HG02884 (cell line): ENCODE results near the gene FBXL20.
"Not testable (repeated sequence)": the region's sequence is repeated elsewhere in the genome, so short reads cannot be mapped to it uniquely, and the experiment has no call there.

Source experiments
- ATAC-seq: cut with Tn5 transposase; IDR thresholded peaks from one replicate; pipeline ENCODE4 v1.9.1; 2021; ENCODE audit warnings: mild to moderate bottlenecking, moderate library complexity; ENCODE audit not compliant: unreplicated experiment

The FBXL20 gene, protein sequence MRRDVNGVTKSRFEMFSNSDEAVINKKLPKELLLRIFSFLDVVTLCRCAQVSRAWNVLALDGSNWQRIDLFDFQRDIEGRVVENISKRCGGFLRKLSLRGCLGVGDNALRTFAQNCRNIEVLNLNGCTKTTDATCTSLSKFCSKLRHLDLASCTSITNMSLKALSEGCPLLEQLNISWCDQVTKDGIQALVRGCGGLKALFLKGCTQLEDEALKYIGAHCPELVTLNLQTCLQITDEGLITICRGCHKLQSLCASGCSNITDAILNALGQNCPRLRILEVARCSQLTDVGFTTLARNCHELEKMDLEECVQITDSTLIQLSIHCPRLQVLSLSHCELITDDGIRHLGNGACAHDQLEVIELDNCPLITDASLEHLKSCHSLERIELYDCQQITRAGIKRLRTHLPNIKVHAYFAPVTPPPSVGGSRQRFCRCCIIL

DNA sequence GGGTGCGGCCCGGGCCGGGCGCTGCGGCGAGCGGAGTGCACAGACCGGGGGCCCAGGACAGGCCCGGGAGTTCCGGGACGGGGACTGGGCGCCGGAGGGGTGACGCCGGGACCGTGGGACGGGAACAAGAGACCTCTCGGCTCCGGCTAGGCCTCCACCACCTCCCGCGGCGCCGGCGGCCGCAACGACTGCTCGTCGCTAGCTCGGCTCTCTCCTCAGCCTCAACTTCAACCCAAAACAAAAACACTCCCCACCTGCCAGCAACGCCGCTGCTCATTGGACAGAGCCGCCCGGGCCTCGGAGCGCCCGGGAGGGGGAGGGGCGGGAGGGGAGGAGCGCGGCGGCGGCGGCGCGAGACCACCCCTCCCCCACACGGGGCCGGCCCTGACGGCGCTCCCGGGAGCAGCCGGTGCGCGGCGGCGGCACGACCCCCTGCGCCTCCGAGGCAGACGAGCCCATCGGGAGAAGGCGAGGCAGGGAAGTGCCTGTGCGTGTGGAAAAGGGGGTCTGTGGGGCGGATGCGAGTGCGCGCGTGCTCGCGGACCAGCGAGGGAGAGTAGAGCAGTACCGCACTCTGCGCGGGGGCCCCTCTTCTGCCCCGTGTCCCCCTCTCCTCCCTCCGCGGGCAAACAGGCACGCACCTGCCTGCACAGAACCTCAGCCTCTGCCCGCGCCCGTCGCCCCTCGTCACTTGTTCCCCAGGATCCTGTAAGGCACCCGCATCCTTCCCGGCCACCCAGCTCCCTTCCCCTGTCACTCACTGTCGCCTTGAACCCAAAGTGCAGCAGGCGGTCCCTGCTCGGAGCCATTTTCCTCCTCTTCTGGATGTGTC is at the start of gene FBXL20:
Gene FBXL20 (minus strand): TSS at position 215 of the 832 bp plus-strand sequence. CDS start 224 bp downstream, outside the sequence.
- peak; percentile 56 for ATAC-seq

DNA sequence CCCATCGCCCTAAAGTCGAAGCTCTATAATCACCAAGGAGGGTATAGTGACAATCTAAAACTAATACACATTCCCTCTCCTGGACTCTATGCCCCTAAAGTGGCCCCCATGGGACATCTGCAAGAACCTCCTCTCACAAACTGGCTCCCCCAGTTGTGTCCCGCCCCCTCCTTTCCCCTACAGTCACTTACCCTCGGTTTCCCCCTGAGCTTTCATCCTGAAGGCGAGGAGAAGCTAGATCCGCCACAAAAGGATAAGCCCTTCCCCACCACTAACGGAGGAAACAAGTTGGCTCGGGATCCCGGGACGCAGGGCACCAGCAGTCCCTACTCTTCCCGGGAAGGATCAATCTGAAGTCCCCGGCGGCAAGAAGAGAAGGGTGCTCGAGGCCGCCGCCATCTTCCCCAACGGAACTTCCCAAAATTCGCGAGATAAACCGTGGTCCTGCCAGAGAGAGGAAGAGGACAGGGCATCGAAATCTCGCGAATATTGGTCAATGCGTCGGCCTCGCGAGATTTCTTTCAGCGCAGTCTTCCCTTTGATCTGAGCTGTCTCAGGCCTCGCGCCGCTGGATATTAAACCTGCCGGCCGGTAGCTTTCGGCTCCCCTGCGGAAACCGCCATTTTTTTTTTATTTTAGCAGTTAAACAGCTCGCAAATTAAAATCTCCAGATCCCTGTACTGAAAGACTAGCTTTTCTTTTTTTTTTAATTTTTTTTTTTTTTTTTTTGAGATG is 49.6 kb upstream of the FBXL20 start, which contains the start of gene MED1:
Gene MED1 (minus strand): TSS at position 417 of the 735 bp plus-strand sequence. CDS start 201 bp downstream, at position 216.
- ATAC-seq: peak; percentile 84

DNA sequence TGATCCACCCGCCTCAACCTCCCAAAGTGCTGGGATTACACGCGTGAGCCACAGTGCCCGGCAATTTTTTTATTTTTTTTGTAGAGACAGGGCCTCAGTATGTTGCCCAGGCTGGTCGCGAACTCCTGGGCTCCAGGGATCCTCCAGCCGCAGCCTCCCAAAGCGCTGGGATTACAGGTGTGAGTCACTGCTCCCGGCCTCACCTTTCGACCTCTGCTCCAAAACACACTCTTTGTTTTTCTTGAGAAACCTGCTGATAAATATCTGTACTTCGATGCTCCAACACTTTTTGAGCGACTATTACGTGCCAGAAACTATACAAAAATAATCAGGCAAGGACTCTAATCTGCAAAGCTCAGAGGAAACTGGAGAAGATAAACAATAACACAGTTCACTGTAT is 48.6 kb upstream of the FBXL20 start:
- ATAC-seq: no peak

DNA sequence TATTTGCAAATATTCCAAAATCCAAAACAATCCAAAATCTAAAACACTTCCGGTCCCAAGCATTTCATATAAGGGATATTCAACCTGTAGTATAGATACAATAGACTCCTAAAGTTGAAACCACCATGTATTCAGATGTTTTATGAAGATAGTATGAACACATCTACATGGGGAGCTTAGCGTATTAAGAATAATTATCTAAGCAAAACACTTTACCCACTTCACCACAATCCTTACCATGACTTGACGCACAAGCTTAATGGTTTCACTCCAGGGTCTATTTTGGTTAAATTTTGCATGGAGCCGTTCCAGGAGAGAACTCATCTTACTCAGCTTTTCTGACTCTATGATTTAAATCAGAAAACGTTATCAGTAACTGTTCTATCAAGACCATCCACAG is 46.1 kb upstream of the FBXL20 start:
- ATAC-seq: no peak

DNA sequence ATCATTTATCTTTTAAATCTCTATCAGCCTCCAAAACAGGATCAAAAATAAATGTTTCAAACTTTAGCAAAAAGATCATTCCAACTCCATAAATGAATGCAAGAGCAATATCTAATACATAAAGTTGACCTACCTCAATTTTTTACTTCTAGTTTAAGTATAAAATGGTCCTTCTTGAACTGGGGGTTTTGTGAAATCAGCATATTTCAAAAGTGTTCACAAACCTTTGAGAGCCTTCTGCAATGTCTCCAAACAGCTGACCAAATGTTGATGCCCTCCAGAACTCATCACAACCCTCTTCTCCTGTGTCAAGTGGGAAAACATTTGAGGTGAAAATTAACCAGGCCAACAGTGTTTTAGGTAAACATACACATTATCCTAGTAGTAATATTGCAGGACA is 41.9 kb upstream of the FBXL20 start:
- no peak for ATAC-seq

DNA sequence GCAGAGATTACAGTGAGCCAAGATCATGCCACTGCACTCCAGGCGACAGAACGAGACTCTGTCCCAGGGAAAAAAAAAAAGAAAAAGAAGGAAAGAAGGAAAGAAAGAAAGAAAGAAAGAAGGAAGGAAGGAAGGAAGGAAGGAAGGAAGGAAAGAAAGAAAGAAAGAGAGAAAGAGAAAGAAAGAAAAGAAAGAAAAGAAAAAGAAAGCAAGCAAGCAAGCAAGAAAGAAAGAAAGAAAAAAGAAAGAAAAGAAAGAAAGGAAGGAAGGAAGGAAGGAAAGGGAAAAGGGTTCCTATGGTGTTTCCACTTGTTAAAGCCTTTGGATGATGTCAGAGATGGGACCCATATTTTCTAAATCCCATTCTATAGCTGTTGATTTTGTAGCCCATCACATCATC is 38.4 kb upstream of the FBXL20 start:
- ATAC-seq: not testable (repeated sequence)

DNA sequence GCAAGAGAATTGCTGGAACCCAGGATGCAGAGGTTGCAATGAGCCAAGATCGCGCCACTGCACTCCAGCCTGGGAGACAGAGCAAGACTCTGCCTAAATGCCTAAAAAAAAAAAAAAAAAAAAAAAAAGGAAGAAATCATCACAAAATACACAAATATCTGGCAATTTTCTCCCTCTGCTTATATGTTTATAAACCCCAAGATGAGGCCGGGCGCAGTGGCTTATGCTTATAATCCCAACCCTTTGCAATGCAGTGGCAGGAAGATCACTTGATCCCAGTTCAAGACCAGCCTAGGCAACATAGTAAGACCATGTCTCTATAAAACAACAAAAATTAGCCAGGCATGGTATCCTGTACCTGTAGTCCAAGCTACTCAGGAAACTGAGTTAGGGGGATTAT is 28.2 kb upstream of the FBXL20 start:
- ATAC-seq: no peak

DNA sequence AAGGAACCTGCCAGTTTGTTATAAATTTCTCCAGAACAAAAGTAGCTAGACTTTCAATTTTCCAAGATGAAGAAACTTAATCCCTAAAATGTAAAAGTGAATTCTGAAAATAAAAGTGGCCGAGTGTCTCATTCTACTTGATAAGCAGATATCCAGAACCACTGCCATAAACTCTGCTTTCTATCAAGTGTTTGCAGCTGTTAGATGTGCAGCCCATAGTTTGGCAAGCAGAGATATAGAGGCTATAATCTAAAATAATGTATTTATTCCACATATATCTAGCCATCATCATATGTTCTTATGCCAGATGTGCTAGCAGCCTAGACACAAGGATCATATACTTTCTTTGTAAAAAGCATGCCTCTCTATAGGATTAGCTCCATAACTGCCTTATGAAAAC is 14.7 kb upstream of the FBXL20 start:
- no peak for ATAC-seq

DNA sequence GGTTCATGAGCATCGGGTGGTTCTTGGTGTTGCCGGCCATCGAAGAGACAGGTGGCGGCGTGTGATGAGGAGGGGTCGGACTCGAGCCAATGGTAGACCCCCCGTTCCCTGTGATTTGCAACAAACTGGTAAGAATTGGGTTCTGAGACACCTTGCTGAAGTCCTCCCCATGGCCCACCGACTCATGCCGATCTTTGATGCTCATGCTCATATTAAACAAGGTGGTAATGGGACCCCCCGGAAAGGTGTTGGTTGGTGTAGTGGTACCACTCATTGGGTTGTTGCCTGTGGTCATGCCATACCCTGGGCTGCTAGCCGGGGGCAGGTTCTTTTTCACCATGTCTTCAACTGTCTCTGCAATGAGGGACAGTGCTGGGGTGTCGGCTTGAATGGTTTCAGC is 8.9 kb upstream of the FBXL20 start:
- no peak for ATAC-seq

DNA sequence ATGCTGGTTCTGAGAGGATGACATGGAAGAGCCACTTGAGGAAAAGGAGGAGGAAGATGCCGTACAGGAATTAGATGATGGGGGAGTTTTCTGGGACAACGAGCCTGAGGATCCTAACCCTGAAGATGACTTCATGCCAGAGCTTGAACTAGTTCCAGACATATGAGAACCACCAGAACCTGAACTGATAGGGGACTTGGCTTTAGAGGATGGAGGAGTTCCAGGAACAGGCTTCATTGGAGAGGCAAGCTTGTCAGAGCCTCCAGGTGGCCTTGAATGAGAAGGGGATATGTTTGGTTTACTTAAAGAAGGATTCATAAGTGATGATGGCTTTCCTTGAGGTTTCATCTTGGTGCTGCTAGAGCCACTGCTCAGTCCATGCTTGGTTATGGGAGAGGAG is 6.9 kb upstream of the FBXL20 start:
- ATAC-seq: no peak

DNA sequence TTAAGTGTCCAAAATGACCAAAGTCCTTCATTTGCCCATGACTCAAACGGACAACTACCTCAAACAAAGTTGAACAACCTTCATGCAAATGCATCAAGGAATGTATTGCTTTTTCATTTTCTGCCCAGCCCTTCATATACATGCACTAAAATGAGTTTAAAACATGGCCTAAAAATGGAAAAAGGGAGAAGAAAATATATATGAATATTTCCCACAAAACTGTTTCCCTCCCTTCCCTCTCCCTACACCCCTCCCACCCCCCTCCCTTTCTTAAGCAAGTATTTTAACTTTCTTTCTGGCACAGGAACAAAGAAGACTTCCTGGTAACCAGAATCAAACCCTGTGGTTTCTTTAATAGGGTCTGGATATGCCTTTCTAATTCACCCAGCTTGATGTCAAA is 5.5 kb upstream of the FBXL20 start:
- ATAC-seq: no peak

DNA sequence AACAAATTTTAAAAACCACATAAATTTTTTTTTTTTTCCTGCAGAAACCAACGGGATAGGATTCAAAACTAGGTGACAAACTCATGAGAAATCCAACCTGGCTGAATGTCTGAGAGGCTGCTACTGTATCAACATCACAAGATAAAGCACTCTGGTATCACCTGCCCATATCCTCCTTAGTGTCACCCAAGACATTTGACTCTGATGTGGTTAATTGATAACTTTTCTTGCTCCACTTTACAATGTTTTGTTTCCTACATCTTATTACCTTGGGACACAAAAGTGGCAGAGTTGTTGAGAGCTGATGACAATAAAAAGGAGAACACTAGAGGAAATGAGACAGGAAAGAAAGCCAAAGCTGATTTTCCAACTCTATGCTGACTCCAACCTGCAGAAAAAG is 4.0 kb upstream of the FBXL20 start:
- ATAC-seq: no peak

DNA sequence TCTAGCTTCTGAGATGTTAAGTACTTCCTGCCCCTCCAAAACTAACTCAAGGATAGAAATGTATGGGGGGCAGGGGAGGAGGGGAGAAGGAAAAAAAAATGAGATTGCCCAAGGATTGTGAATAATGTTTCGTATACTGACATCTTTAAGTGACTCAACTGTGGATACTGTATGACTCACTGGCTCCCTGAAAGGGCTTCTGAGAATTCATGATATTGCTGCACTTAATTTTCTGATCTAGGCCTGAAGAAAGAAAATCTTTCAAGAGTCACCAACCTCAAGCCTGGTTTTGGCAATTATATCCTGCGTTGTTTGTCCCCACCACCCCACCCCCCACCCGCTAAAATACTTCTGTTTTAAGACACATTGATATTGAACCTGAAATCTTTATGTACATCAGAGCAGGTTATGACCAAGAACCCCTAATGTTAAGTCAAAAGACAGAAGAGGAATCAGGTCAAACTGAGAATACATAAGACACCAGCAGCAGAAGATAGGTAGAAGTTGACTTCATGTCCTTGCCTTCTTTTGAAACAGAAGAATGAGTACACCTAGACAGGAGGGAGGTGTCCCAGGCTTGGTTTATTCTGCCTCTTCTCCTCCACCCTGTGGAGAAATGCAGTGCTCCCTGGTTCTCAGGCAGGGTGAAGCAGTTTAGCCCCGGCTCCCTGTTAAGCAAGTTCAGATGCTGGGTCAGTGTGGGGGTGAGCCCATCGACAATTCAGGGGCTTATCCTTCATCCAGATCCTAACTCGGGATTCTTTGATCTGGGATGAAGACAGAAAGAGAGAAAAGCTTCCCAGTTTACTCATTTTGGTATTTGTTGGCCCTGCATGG is 3.3 kb upstream of the FBXL20 start:
- no peak for ATAC-seq

DNA sequence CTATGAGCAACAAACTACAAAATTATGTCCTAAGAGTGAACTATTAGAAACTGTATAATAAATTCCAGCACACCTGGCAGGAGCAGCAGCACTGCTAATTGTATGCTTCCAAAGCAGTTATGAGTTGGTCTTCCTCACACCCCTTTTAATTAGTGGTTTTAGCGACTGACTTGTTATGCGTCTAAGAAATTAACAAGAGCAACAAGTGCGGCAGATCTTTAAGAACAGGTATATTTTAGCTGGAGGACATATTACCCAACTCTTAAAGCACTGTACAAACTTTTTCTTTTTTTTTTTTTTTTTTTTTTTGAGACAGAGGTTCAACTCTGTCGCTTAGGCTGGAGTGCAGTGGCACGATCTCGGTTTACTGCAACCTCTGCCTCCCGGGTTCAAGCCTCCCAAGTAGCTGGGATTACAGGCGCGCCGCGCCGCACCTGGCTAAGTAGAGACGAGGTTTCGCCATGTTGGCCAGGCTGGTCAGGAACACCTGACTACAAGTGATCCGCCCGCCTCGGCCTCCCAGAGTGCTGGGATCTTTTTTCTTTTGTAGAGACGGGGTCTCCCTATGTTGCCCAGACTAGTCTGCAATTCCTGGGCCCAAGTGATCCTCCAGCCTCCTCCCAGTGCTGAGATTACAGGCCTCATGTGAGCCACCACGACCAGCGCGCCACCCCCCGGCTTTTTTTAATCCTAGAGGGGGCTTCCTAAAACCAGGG is 1.6 kb upstream of the FBXL20 start:
- no peak for ATAC-seq

DNA sequence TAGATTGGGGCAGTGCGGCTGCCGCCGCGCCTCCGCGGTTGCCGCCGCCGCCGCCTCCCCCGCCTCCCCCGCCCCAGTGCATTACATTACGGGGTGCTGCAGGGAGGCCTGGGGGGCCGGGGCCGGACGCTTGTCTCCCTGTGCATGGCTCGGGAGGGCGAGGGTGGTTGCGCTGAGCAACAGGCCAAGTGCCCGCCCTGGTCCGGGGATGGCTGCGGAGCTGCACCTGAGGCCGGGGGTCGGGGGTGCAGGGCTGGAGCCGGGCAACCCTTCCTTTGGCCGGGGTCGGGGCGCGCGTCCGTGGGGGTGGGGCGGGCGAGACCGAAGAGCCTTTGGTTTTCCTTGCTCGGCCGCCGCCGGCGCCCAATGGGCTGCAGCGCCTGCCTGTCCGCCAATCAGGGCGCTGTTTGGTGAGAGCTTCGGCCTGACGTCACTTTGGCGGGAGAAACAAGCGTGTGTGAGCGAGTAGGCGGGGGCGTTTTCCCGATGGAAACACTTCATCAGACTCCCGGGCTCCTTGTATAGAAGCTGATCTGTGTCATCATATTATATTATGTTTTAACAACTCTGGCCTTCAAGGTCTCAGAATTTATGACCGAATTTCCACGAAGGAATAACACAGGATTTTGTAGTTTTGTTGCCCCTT is 941 bp upstream of the FBXL20 start:
- peak; percentile 42 for ATAC-seq

DNA sequence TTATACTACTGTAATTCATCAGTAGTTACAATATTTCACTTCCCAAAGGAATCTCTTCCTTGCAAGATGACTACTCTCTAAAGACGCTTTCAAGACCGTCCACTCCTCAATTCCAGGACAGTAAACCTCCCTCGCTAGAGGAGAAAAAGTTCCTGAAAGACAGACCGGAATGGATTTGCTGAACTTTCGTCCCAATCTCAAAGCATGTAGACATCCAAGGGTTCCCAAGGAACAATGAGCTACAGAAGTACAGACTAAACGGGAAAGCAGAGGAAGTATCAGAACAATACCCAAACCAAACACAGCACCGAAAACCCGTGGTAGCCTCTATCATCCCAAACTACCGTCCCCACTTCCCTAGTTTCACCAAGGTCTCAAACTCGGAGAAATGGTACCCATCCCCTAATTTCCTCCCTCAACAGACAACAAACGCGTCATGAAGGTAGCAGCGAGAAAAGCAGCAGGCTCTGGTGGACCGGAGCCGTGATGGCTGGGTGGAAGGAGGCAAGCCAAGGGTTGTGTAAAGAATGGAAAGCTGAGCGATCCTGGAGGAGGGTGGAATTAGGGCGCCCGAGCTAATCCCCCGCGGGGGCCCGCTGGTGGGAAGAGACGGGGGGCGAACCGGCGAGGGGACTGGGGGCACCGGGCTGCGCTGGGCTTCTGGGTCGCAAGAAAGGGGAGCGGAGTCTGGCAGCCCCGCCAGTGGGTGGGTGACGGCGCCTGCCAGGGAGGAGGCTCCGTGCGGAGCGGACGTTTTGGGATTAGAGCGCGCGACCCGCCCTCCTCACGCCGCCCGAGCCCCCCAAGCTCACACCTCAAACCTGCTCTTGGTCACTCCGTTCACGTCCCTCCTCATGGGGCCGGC is 647 bp downstream of the FBXL20 start:
- no peak for ATAC-seq

DNA sequence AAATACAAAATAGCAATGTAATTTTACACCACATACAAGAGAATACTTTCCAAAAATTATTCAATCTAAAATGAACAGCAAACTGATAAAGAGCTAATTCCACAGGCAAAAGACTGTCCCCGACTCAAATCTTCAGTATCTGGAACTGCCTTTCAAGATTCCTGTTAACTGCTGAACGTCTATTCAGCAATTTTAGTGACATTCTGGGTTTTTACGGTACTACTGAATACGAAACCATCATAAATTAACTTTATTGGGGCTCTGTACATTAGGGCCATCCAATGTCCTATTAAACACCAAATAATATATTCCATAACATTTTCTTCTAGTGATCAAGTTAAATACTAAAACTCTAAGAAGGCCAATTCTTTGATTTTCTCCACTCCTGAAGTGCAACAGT is 1.6 kb downstream of the FBXL20 start:
- no peak for ATAC-seq

DNA sequence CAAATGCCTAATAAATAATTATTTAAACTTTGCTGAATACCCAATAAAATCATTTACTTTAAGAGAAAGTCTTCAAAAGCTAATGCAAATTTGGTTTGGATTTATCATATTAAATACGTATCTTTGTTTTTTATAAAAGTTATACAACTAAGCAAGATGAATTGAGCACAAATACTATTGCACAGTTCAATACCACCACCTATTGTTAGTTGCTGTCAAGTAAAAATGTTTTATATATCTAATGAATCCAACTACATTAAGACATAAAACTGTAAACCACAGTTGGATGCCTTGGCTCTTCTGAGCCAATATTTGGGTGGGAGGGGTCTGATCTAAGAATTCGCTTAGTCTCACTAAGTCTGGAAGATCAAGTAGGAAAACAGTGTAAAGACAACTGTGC is 7.7 kb downstream of the FBXL20 start:
- no peak for ATAC-seq
